HFF-Myc (cell line): ENCODE data around the gene SNX11.

ENCODE experiments used
- DNase-seq: peaks from one replicate; pipeline ENCODE4 v3.0.0-alpha.2; 2011; ENCODE audit warnings: low read depth; ENCODE audit errors: extremely low read depth
- H3K4me3 ChIP-seq: replicated peaks from 2 replicates; pipeline ENCODE4 v1.5.1; 2011; ENCODE audit warnings: low read depth, mild to moderate bottlenecking, control low read depth, low read length
- CTCF ChIP-seq: IDR thresholded peaks from 2 replicates; pipeline ENCODE4 v1.5.1; 2012; ENCODE audit warnings: mild to moderate bottlenecking, low read depth, low read length, control low read depth; ENCODE audit errors: missing control alignments

The SNX11 gene

GRCh38 chr17:48132385-48132784, 24.8 kb downstream of the SNX11 start:
- DNase-seq = no peak
- TF ChIP-seq CTCF = no peak
- H3K4me3 ChIP-seq = no peak overlapping the region

- no peak for TF ChIP-seq CTCF
These were observed 27.4 kb downstream of the SNX11 start for GRCh38 chr17:48134912-48135480.

GRCh38 chr17:48137656-48138055, 30.1 kb downstream of the SNX11 start:
- no peak for TF ChIP-seq CTCF
- no peak for DNase-seq
- no peak overlapping the region for H3K4me3 ChIP-seq

More at GRCh38 chr17:48134912-48135480, 27.4 kb downstream of the SNX11 start:
- H3K4me3 ChIP-seq = no peak overlapping the region
- no peak for DNase-seq

- no peak overlapping the region for H3K4me3 ChIP-seq
- no peak for TF ChIP-seq CTCF
- no peak for DNase-seq
These were observed 32.4 kb downstream of the SNX11 start for GRCh38 chr17:48139944-48140343.

GRCh38 chr17:48143629-48144028, 36.1 kb downstream of the SNX11 start:
- no peak overlapping the region for H3K4me3 ChIP-seq
- no peak for DNase-seq
- TF ChIP-seq CTCF = no peak

- no peak for TF ChIP-seq CTCF
- DNase-seq = no peak
- H3K4me3 ChIP-seq = no peak overlapping the region
These were observed 36.7 kb downstream of the SNX11 start for GRCh38 chr17:48144231-48144630.
